Liver (tissue), 9 donors: ENCODE data around the gene PSD4. TPM values are rescaled to one million over a fixed set of nuclear protein-coding genes. Genes with fewer than 3 reads are reported as not detected.

ENCODE experiments used
- DNase-seq: peaks from one replicate; pipeline ENCODE4 v3.0.0-alpha.2; 2017; ENCODE audit warnings: low spot score
- H3K27ac ChIP-seq, 2 donors: one replicate each; pipeline ENCODE4 v1.7.0; 2013; ENCODE audit warnings: inconsistent platforms in 2 of 2, low read length in 2 of 2, control low read depth in 1 of 2, low read depth in 1 of 2, mild to moderate bottlenecking in 1 of 2
- H3K27me3 ChIP-seq, 4 donors: one replicate each; pipeline versions ENCODE4 v1.6.1 to v1.7.0; 2013; ENCODE audit warnings: low read length in 3 of 4, inconsistent platforms in 1 of 4, mild to moderate bottlenecking in 1 of 4, moderate library complexity in 1 of 4; ENCODE audit not compliant: control insufficient read depth in 4 of 4, insufficient read depth in 4 of 4
- H3K36me3 ChIP-seq, 4 donors: one replicate each; pipeline versions ENCODE4 v1.6.1 to v1.7.0; 2013; ENCODE audit warnings: low read length in 3 of 4, mild to moderate bottlenecking in 3 of 4, low read depth in 1 of 4, moderate library complexity in 1 of 4; ENCODE audit not compliant: control insufficient read depth in 4 of 4, insufficient read depth in 3 of 4
- H3K4me1 ChIP-seq, 4 donors: one replicate each; pipeline versions ENCODE4 v1.6.1 to v1.7.0; 2013; ENCODE audit warnings: low read length in 3 of 4, mild to moderate bottlenecking in 3 of 4, moderate library complexity in 1 of 4; ENCODE audit not compliant: control insufficient read depth in 4 of 4, insufficient read depth in 4 of 4
- H3K4me3 ChIP-seq, 3 donors: one replicate each; pipeline versions ENCODE4 v1.6.1 to v1.7.0; 2013; ENCODE audit warnings: low read length in 3 of 3, control low read depth in 1 of 3, low read depth in 1 of 3, mild to moderate bottlenecking in 1 of 3
- H3K9ac ChIP-seq, 2 donors: one replicate each; pipeline ENCODE4 v1.7.0; 2013; ENCODE audit warnings: low read length in 2 of 2, mild to moderate bottlenecking in 2 of 2, moderate library complexity in 2 of 2, control low read depth in 1 of 2, low read depth in 1 of 2
- H3K9me3 ChIP-seq, 4 donors: one replicate each; pipeline versions ENCODE4 v1.6.1 to v1.7.0; 2013; ENCODE audit warnings: low read length in 3 of 4; ENCODE audit not compliant: control insufficient read depth in 4 of 4
- FOXA1 ChIP-seq: IDR thresholded peaks from 2 replicates; pipeline ENCODE4 v1.6.1; 2016; ENCODE audit warnings: antibody characterized with exemption
- FOXA2 ChIP-seq: IDR thresholded peaks from 2 replicates; pipeline ENCODE4 v1.6.1; 2016; ENCODE audit warnings: antibody characterized with exemption
- HNF4G ChIP-seq: IDR thresholded peaks from 2 replicates; pipeline ENCODE4 v1.6.1; 2016; ENCODE audit warnings: antibody characterized with exemption
- JUND ChIP-seq, 2 donors: IDR thresholded peaks; 2 replicates each; pipeline ENCODE4 v1.6.1; 2016; ENCODE audit warnings: antibody characterized with exemption in 2 of 2
- NR2F2 ChIP-seq: IDR thresholded peaks from 2 replicates; pipeline ENCODE4 v1.6.1; 2016; ENCODE audit warnings: antibody characterized with exemption
- RAD21 ChIP-seq, 2 donors: IDR thresholded peaks; 2 replicates each; pipeline ENCODE4 v1.6.1; 2016; ENCODE audit warnings: antibody characterized with exemption in 2 of 2, mild to moderate bottlenecking in 2 of 2
- REST ChIP-seq: IDR thresholded peaks from 2 replicates; pipeline ENCODE4 v1.6.1; 2016; ENCODE audit warnings: antibody characterized with exemption, mild to moderate bottlenecking
- RXRA ChIP-seq, 2 donors: IDR thresholded peaks; 2 replicates each; pipeline ENCODE4 v1.6.1; 2017 to 2018; ENCODE audit warnings: antibody characterized with exemption in 2 of 2, mild to moderate bottlenecking in 1 of 2
- SP1 ChIP-seq: IDR thresholded peaks from 2 replicates; pipeline ENCODE4 v1.6.1; 2018; ENCODE audit warnings: antibody characterized with exemption, mild to moderate bottlenecking
- ZBTB33 ChIP-seq: IDR thresholded peaks from 2 replicates; pipeline ENCODE4 v1.6.1; 2016; ENCODE audit warnings: antibody characterized with exemption
- WGBS: extraction: QIAGEN DNeasy Blood & Tissue Kit; methylation state at CpG from one replicate; pipeline ENCODE4 v1.1.7; 2013; 5-methylcytosine and 5-hydroxymethylcytosine counted together
- polyA plus RNA-seq, 2 donors: library from polyadenylated mRNA; stranded (reverse) in 1 of 2; unstranded in 1 of 2; fragments of 200-250 nt in 1 of 2; fragments of >200 nt in 1 of 2; fragmentation: Nextera tagmentation in 1 of 2; extraction: Ambion mirVana in 1 of 2; gene quantifications; one replicate each; pipeline versions ENCODE4 v1.2.1 to v1.2.3, GENCODE V29; 2013 to 2015
- total RNA-seq, 2 donors: library from RNA; depleted of rRNA; stranded (reverse); fragments of >200 nt; gene quantifications; one replicate each; pipeline ENCODE4 v1.2.3, GENCODE V29; 2014
- TF ChIP-seq, protein P1 (sequence below): IDR thresholded peaks from 2 replicates; pipeline ENCODE4 v1.6.1; 2016; ENCODE audit warnings: antibody characterized with exemption
- donor health status: healthy.
- donor health status: healthy.
- donor health status: healthy.
- donor health status: healthy.
- donor health status: healthy.

The PSD4 gene
- total and polyA plus RNA-seq, 4 donors: 16.4 to 83.2 (median 34.4) TPM

DNA sequence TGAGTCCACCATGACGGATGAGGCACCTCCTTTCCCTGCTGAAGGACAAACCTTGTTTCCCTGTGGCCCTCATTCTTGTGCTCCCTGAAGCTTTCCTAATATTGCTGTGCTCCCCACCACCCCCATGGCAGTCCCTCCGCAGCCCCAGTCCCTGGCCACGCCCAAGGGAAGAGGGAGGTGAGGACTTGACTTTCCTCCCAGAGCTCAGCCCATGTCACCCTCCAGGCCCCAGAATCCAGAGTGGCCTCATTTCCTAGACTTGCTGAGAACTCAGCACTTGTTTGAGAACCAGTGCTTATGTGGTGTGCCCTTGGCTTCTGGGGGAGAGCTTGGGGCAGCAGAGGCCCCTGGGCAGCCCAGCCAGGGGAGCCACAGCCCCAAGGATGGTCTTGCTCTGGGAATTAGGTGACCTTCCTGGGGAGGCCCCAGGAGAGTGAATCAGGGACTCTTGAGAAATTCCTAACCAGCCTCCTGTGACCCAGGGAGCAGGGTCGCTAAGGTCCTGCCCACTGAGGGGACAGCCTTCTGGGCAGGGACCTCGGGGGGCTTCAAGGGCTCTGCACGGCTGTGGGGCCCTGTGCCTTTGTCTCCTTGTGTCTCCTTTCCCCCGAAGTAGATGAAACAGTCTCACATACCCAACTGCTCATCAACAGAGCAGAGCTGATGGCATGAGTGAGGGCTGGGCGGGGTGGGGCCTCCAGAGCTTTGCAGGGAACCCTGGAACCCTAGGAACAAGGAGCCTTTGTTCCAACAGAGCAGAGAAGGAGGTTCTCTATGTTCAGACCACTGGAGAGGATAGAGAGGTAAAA lies 27.9 kb downstream of the PSD4 start:
- no peak for DNase-seq
- Histone ChIP-seq H3K4me3 (no peak overlapping the region), H3K36me3 (peaks cover 2 to 22% (median 12%) of the 10 kb centered on the region in 4 donors), H3K9ac (no peak overlapping the region), H3K27ac (no peak overlapping the region), H3K4me1 (peaks cover 8 to 30% (median 15%) of the 10 kb centered on the region in 4 donors), H3K27me3 (no peaks in the 10 kb centered on the region), H3K9me3 (no peaks in the 10 kb centered on the region)
- WGBS: 88% methylated on average over 8 of the region's 8 CpGs
- TF ChIP-seq NR2F2 (no peak), HNF4G (no peak), RAD21 (IDR thresholded peaks at IDR 0.05) (no peak), JUND (IDR thresholded peaks at IDR 0.05) (no peak), RXRA (IDR thresholded peaks at IDR 0.05) (no peak), REST (no peak), FOXA1 (no peak), SP1 (no peak)
- TF ChIP-seq, protein P1, sequence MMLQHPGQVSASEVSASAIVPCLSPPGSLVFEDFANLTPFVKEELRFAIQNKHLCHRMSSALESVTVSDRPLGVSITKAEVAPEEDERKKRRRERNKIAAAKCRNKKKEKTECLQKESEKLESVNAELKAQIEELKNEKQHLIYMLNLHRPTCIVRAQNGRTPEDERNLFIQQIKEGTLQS: no peak

DNA sequence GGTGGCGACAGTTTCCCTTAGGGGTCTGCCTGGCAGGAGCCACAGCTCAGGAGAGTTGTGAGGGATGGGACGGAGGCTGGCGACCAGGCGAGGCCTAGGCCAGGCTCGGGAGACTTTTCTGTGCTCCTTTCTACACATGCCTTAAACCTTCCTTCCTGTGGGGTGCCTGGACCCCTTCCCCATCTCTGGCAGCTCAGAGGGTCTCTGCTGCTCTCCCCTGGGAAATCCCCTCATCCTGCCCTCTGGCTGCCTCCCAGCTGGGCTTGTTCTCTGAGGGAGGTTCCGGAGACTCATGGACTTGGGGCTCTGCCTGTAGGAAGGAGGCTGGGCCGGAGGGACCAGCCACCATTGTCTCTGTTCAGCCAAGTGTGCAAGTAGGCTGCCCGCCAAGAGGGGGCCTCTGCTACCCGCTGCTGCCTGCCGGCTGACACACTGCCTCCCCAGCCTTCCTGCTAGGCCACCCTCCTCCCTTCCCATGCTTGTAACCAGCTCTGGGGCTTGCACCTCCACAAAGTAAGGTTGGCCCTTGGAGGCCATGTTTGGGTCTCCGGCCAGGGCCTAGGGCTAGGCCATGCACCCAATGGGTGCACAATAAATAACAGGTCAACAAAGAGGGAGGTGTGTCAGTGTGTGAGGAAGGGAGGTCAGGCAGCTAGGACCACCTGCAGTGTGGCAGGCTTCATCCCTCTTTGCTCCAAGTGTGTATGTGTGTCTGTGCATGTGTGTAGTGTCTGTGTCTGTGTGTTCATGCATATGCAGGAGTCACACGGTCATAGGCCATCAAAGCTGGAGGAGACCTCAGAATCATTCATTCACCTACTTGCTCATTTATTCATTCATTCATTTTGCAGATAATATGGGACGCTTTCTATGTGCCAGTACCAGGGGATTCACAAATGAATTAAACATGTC lies 28.8 kb downstream of the PSD4 start:
- Histone ChIP-seq H3K36me3 (peaks cover 2 to 18% (median 12%) of the 10 kb centered on the region in 4 donors), H3K4me3 (no peak overlapping the region), H3K27me3 (no peaks in the 10 kb centered on the region), H3K9me3 (no peaks in the 10 kb centered on the region), H3K9ac (no peak overlapping the region), H3K27ac (no peak overlapping the region), H3K4me1 (peaks cover 8 to 27% (median 14%) of the 10 kb centered on the region in 4 donors)
- TF ChIP-seq FOXA1 (no peak), JUND (IDR thresholded peaks at IDR 0.05) (no peak), FOXA2 (no peak), ZBTB33 (no peak)
- DNase-seq: no peak
- WGBS: 86% methylated on average over 13 of the region's 13 CpGs
